WTC11 (cell line): ENCODE data around the gene ZBTB7B.

Experiments
- CREB1 ChIP-seq: sonication (generic); formaldehyde crosslinking; IDR thresholded peaks from 2 replicates; pipeline ENCODE4 v1.8.0; 2023; ENCODE audit warnings: mild to moderate bottlenecking, missing genetic modification reagents
- CREM ChIP-seq: sonication (generic); formaldehyde crosslinking; IDR thresholded peaks from 2 replicates; pipeline ENCODE4 v1.8.1; 2022; ENCODE audit warnings: mild to moderate bottlenecking, missing genetic modification reagents, moderate library complexity
- ESRRA ChIP-seq: sonication (generic); formaldehyde crosslinking; IDR thresholded peaks from 2 replicates; pipeline ENCODE4 v1.8.1; 2022; ENCODE audit warnings: mild to moderate bottlenecking, missing genetic modification reagents, borderline replicate concordance
- FOXP1 ChIP-seq: sonication (generic); formaldehyde crosslinking; IDR thresholded peaks from 2 replicates; pipeline ENCODE4 v1.8.0; 2022; ENCODE audit warnings: missing genetic modification reagents, mild to moderate bottlenecking, moderate library complexity, borderline replicate concordance
- RELA ChIP-seq: sonication (generic); formaldehyde crosslinking; IDR thresholded peaks from 2 replicates; pipeline ENCODE4 v1.8.1; 2022; ENCODE audit warnings: missing genetic modification reagents, mild to moderate bottlenecking, borderline replicate concordance
- SMAD3 ChIP-seq: sonication (generic); formaldehyde crosslinking; IDR thresholded peaks from 2 replicates; pipeline ENCODE4 v1.8.0; 2022; ENCODE audit warnings: missing genetic modification reagents, mild to moderate bottlenecking, borderline replicate concordance
- ZNF138 ChIP-seq: sonication (generic); formaldehyde crosslinking; conservative IDR thresholded peaks from 2 replicates; pipeline ENCODE4 v1.8.1; 2022; ENCODE audit warnings: mild to moderate bottlenecking, moderate library complexity, missing genetic modification reagents
- ZNF317 ChIP-seq: sonication (generic); formaldehyde crosslinking; IDR thresholded peaks from 2 replicates; pipeline ENCODE4 v1.8.1; 2023; ENCODE audit warnings: low read depth, mild to moderate bottlenecking, moderate library complexity, missing genetic modification reagents, borderline replicate concordance
- TF ChIP-seq, protein P1 (sequence below): fragments of 200-600 bp; IDR thresholded peaks from 2 replicates; pipeline ENCODE4 v1.8.0; 2022; ENCODE audit warnings: antibody characterized with exemption
- TF ChIP-seq, protein P2 (sequence below): sonication (generic); formaldehyde crosslinking; IDR thresholded peaks from 2 replicates; pipeline ENCODE4 v1.8.0; 2022; ENCODE audit warnings: mild to moderate bottlenecking, missing genetic modification reagents
- TF ChIP-seq, protein P3 (sequence below): sonication (generic); formaldehyde crosslinking; IDR thresholded peaks from 2 replicates; pipeline ENCODE4 v1.8.0; 2023; ENCODE audit warnings: missing genetic modification reagents, mild to moderate bottlenecking, borderline replicate concordance

DNA sequence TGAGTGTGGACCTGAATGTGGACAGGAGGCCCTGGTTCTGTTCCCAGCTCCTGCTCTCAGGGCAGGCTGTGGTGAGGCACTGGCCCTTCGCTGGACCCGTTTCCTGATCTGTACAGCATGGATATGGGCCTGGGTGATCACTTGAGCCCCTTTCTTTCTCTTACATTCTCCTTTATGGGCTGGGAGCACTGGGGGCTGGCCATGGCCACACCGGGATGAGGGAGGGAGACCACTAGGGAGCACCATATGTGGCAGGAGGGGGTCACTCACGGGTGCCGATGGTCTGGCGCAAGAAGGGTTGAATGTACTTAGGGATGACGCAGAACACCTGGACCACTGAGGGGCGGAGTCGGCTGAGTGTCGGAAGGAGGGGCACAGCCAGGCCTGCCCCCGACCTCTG is 28.3 kb downstream of the ZBTB7B start:
- TF ChIP-seq ESRRA (CRISPR knock-in tag): no peak
- TF ChIP-seq SMAD3 (CRISPR knock-in tag): no peak
- TF ChIP-seq CREB1 (CRISPR knock-in tag): no peak
- no peak for TF ChIP-seq RELA (CRISPR knock-in tag)
- TF ChIP-seq ZNF317 (CRISPR knock-in tag): no peak
- TF ChIP-seq, protein P1, sequence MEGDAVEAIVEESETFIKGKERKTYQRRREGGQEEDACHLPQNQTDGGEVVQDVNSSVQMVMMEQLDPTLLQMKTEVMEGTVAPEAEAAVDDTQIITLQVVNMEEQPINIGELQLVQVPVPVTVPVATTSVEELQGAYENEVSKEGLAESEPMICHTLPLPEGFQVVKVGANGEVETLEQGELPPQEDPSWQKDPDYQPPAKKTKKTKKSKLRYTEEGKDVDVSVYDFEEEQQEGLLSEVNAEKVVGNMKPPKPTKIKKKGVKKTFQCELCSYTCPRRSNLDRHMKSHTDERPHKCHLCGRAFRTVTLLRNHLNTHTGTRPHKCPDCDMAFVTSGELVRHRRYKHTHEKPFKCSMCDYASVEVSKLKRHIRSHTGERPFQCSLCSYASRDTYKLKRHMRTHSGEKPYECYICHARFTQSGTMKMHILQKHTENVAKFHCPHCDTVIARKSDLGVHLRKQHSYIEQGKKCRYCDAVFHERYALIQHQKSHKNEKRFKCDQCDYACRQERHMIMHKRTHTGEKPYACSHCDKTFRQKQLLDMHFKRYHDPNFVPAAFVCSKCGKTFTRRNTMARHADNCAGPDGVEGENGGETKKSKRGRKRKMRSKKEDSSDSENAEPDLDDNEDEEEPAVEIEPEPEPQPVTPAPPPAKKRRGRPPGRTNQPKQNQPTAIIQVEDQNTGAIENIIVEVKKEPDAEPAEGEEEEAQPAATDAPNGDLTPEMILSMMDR: no peak
- no peak for TF ChIP-seq ZNF138 (CRISPR knock-in tag)
- TF ChIP-seq, protein P2, sequence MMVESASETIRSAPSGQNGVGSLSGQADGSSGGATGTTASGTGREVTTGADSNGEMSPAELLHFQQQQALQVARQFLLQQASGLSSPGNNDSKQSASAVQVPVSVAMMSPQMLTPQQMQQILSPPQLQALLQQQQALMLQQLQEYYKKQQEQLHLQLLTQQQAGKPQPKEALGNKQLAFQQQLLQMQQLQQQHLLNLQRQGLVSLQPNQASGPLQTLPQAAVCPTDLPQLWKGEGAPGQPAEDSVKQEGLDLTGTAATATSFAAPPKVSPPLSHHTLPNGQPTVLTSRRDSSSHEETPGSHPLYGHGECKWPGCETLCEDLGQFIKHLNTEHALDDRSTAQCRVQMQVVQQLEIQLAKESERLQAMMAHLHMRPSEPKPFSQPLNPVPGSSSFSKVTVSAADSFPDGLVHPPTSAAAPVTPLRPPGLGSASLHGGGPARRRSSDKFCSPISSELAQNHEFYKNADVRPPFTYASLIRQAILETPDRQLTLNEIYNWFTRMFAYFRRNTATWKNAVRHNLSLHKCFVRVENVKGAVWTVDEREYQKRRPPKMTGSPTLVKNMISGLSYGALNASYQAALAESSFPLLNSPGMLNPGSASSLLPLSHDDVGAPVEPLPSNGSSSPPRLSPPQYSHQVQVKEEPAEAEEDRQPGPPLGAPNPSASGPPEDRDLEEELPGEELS (CRISPR knock-in tag): no peak
- TF ChIP-seq, protein P3, sequence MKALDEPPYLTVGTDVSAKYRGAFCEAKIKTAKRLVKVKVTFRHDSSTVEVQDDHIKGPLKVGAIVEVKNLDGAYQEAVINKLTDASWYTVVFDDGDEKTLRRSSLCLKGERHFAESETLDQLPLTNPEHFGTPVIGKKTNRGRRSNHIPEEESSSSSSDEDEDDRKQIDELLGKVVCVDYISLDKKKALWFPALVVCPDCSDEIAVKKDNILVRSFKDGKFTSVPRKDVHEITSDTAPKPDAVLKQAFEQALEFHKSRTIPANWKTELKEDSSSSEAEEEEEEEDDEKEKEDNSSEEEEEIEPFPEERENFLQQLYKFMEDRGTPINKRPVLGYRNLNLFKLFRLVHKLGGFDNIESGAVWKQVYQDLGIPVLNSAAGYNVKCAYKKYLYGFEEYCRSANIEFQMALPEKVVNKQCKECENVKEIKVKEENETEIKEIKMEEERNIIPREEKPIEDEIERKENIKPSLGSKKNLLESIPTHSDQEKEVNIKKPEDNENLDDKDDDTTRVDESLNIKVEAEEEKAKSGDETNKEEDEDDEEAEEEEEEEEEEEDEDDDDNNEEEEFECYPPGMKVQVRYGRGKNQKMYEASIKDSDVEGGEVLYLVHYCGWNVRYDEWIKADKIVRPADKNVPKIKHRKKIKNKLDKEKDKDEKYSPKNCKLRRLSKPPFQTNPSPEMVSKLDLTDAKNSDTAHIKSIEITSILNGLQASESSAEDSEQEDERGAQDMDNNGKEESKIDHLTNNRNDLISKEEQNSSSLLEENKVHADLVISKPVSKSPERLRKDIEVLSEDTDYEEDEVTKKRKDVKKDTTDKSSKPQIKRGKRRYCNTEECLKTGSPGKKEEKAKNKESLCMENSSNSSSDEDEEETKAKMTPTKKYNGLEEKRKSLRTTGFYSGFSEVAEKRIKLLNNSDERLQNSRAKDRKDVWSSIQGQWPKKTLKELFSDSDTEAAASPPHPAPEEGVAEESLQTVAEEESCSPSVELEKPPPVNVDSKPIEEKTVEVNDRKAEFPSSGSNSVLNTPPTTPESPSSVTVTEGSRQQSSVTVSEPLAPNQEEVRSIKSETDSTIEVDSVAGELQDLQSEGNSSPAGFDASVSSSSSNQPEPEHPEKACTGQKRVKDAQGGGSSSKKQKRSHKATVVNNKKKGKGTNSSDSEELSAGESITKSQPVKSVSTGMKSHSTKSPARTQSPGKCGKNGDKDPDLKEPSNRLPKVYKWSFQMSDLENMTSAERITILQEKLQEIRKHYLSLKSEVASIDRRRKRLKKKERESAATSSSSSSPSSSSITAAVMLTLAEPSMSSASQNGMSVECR (CRISPR knock-in tag): no peak
- no peak for TF ChIP-seq FOXP1
- no peak for TF ChIP-seq CREM (CRISPR knock-in tag)
